ENCODE measurements around the gene GRPEL1. TPM values are rescaled to one million over a fixed set of nuclear protein-coding genes. Genes with fewer than 3 reads are reported as not detected.

The GRPEL1 gene
- total RNA-seq, 3 donors from 2014 or later (not counting 1 experiment from before 2014, with no cell fraction given), result 20.1 to 37.8 (median 36.8) TPM

- Mint-ChIP-seq H3K4me3 (peak overlapping the region; percentile 62), H3K4me1 (peaks cover 16 to 23% of the 10 kb centered on the region in 2 donors), H3K36me3 (no peaks in the 10 kb centered on the region), H3K9me3 (no peaks in the 10 kb centered on the region), H3K27ac (no peak overlapping the region), H3K27me3 (ENCODE audit: low read depth in 2 of 2) (peaks cover 0 to 7% of the 10 kb centered on the region in 2 donors)
- H3K27ac ChIP-seq (ENCODE audit: low read length), result no peak overlapping the region
- intact Hi-C loops (cut with micrococcal nuclease), result no loop called here
- no peaks in the 10 kb centered on the region for H3K9me3 ChIP-seq (ENCODE audit: control insufficient read depth, insufficient read depth, low read length)
- DNase-seq (peak in 1 of 2 donors; percentile 39), ATAC-seq (no peak)
- H3K4me3 ChIP-seq (ENCODE audit: low read length), result no peak overlapping the region
- 53% methylated on average over 15 of the region's 15 CpGs for WGBS (ENCODE audit: insufficient coverage)
- no peaks in the 10 kb centered on the region for H3K36me3 ChIP-seq (ENCODE audit: control insufficient read depth, insufficient read depth, low read length)
- H3K4me1 ChIP-seq (ENCODE audit: control insufficient read depth, insufficient read depth, low read length), result peaks cover 25% of the 10 kb centered on the region
- no peaks in the 10 kb centered on the region for H3K27me3 ChIP-seq (ENCODE audit: control insufficient read depth, insufficient read depth, low read length)
- TF ChIP-seq CTCF (IDR thresholded peaks at IDR 0.05), result no peak
Observed at GRCh38 chr4:7105276-7105675, 37.4 kb upstream of the GRPEL1 start.

- 77% methylated on average over 7 of the region's 7 CpGs for WGBS (ENCODE audit: insufficient coverage)
- no peak overlapping the region for H3K4me3 ChIP-seq (ENCODE audit: low read length)
- peak overlapping the region; percentile 62 for H3K4me3 Mint-ChIP-seq
- no peak overlapping the region for H3K27ac Mint-ChIP-seq
- H3K36me3 Mint-ChIP-seq, result no peaks in the 10 kb centered on the region
- H3K27me3 ChIP-seq (ENCODE audit: control insufficient read depth, insufficient read depth, low read length), result no peaks in the 10 kb centered on the region
- H3K27ac ChIP-seq (ENCODE audit: low read length), result no peak overlapping the region
- intact Hi-C loops (cut with micrococcal nuclease), result no loop called here
- ATAC-seq, result no peak
- no peak for TF ChIP-seq CTCF (IDR thresholded peaks at IDR 0.05)
- H3K9me3 ChIP-seq (ENCODE audit: control insufficient read depth, insufficient read depth, low read length), result no peaks in the 10 kb centered on the region
- H3K4me1 Mint-ChIP-seq, result peaks cover 16 to 23% of the 10 kb centered on the region in 2 donors
- peaks cover 0 to 7% of the 10 kb centered on the region in 2 donors for H3K27me3 Mint-ChIP-seq (ENCODE audit: low read depth in 2 of 2)
- DNase-seq, result peak in 1 of 2 donors; percentile 10
- H3K9me3 Mint-ChIP-seq, result no peaks in the 10 kb centered on the region
- peaks cover 25% of the 10 kb centered on the region for H3K4me1 ChIP-seq (ENCODE audit: control insufficient read depth, insufficient read depth, low read length)
- no peaks in the 10 kb centered on the region for H3K36me3 ChIP-seq (ENCODE audit: control insufficient read depth, insufficient read depth, low read length)
Observed at GRCh38 chr4:7104366-7105031, 36.6 kb upstream of the GRPEL1 start.

GRCh38 chr4:7103607-7104365 is 35.9 kb upstream of the GRPEL1 start:
- no peak for TF ChIP-seq CTCF (IDR thresholded peaks at IDR 0.05)
- no peaks in the 10 kb centered on the region for H3K27me3 ChIP-seq (ENCODE audit: control insufficient read depth, insufficient read depth, low read length)
- no peaks in the 10 kb centered on the region for H3K9me3 ChIP-seq (ENCODE audit: control insufficient read depth, insufficient read depth, low read length)
- H3K36me3 ChIP-seq (ENCODE audit: control insufficient read depth, insufficient read depth, low read length), result no peaks in the 10 kb centered on the region
- H3K27me3 Mint-ChIP-seq (ENCODE audit: low read depth in 2 of 2), result peaks cover 0 to 7% of the 10 kb centered on the region in 2 donors
- peaks cover 25% of the 10 kb centered on the region for H3K4me1 ChIP-seq (ENCODE audit: control insufficient read depth, insufficient read depth, low read length)
- intact Hi-C loops (cut with micrococcal nuclease), result no loop called here
- 44% methylated on average over 20 of the region's 21 CpGs for WGBS (ENCODE audit: insufficient coverage)
- no peaks in the 10 kb centered on the region for H3K9me3 Mint-ChIP-seq
- ATAC-seq (no peak), DNase-seq (no peak)
- no peak overlapping the region for H3K27ac ChIP-seq (ENCODE audit: low read length)
- H3K4me3 Mint-ChIP-seq, result peak overlapping the region; percentile 92
- H3K27ac Mint-ChIP-seq, result peak overlapping the region in 1 of 2 donors; percentile 71
- H3K4me1 Mint-ChIP-seq, result peaks cover 16 to 23% of the 10 kb centered on the region in 2 donors
- no peak overlapping the region for H3K4me3 ChIP-seq (ENCODE audit: low read length)
- H3K36me3 Mint-ChIP-seq, result no peaks in the 10 kb centered on the region

Data from natural killer cell (primary cell).